NCI-H524 treated with DMSO at 0.1 percent for 48 hours (cell line): Measurements from ENCODE around the gene EXOC3.
"Not testable (repeated sequence)": the region's sequence is repeated elsewhere in the genome, so short reads cannot be mapped to it uniquely, and the experiment has no call there.

ENCODE experiments used
- DNase-seq: peaks from one replicate; lab custom pipeline; 2025; lab: John Stamatoyannopoulos, UW

Gene EXOC3

DNA sequence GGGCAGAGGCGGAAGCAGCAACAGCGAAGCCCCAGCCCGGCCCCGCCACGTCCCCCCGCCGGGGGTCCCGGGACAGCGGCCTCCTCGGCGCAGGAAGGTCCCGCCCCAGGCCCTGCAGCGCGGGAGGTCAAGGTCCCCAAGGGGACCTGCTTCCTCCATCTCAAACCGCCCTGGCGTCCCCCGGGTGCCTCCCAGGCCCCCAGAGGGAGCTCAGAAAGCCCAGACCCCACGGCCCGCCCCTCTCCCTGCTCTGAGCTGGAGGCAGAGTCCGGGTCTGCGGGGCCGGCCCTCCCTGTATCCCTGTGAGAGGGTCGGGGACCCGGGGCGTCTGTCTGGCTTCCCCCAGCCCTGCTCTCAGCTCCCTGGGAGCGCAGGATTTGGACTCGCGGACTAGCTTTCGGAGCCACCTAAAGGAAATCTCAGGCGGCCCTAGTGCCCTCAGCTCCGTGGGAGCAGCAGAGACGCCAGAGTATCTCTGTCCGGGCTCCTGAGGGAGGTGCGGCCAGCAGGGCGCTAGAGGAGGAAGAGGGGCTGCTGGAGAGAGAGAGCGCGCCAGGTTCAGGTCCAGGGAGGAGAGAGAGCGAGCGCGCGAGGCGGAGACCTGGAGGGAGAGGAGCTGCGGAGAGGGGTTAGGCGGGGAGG, 30.7 kb downstream of the EXOC3 start:
- no peak for DNase-seq

GRCh38 chr5:474232-474839, 31.4 kb downstream of the EXOC3 start:
- DNase-seq = not testable (repeated sequence)

DNA sequence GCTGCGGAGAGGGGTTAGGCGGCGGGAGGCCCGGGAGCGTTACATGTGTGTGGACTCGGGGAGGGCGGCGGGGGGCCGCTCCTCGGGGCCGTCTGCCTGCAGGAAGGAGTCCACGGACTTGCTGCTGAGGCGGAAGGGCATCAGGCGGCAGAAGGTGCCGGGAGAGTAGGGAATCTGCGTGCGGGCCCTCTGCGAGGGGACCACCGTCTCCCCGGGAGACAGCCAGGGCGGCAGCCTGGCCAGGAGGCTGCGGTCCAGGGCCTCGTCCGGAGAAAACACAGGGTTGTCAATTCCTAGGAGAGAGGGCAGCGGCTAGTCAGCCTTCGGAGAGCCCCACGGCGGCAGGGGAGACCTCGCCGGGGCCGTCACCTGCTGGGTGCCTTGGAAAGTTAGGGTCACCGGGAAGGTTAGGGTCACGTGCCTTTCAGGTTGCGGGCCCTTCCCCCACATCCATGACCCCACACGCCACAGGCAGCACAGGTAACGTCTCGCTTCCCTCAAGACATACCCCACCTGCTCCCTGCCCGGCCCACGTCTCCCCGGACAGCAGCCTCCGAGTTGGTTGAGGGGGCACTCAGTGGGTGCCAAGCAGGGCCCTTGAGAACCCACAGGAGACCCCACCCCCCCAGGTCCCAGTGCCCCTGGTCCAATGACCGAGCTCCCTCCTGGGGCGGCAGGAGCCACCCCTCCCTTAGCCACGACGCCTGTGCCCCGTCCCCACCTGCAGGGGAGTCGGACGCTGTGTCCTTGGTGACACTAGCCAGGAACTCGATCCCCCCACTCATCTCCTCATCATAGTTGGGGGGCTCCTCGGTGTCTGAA, 32.1 kb downstream of the EXOC3 start:
- no peak for DNase-seq

GRCh38 chr5:475704-476101, 32.7 kb downstream of the EXOC3 start:
- DNase-seq = no peak

- DNase-seq = no peak
Observed at GRCh38 chr5:476102-476813, 33.3 kb downstream of the EXOC3 start.

GRCh38 chr5:476814-477175, 33.8 kb downstream of the EXOC3 start:
- DNase-seq = no peak

DNA sequence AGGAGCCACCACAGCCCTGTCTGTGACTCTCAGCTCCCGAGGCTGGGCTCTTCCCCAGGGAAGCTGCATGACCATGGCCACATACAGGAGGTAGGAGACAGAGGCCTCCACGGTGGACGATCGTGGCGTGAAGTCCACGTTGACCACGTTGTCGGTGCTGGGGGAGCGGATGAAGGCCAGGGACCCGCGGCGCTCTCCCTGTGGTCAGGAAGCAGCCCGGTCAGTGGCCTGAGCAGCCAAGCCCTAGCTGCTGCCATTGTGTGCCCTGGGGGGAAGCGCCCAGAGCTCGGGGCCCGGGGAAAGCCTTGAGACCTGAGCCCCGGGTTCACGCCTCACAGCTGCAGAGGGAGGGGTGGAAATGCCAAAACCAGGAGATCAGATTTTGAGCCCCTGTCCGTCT, 34.3 kb downstream of the EXOC3 start:
- DNase-seq = no peak

- DNase-seq = no peak
Observed at GRCh38 chr5:477871-478270, 34.9 kb downstream of the EXOC3 start.

DNA sequence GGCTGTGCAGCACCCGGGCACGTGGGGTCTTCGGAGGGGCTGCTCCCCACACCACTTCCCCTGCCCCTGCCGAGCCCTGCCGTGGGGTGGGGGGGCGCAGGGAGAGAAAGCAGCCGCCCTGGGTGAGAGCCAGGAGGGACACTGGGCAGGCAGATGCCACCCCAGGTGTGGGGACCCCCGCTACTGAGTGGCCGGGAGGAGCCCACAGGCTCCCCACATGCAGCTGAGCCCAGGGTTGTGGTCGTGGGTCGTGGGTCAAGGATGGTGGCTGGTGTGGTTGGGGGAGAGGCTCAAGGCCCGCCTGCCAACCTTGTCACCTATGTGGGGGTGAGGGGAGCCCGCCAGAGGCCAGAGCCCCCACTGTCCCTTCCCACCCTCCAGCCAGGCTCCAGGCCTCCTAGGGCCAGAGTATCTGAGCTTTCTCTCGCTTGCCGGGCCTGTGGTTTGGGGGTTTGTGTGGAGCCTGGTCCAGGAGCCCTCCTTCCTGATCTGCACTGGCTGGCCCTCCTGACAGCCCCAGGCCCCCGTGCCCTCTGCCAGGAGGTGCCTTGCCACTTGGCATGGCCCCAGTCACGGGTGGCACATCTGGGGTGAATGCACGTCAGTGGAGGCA, 35.5 kb downstream of the EXOC3 start:
- no peak for DNase-seq

DNA sequence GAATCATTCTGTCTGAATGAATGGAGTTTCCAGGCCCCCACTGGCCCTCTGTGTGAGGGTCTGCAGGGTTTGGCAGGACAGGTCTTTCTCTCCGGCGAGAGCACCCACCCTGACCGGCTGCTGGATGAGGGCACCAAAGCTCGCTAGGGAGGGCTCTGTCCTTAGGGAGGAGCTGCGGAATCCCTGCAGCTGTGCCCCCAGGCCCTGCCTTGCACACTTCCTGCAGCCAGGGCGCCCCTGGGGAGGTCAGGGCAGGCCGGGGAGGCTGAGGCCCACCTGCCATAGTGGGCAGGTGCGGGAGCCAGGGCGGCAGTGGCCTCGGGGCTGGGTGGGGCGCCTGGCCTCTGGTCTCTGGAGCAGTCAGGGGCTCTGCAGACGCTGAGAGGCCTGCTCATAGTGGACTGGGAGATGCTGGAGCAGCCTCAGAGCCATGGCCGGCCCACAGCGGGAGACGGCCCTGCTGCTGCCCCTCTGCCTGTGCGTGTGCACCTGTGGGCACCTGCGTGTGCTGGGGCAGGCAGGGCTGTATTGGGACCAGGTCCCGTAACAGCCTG, 36.1 kb downstream of the EXOC3 start:
- no peak for DNase-seq

- DNase-seq = no peak
Observed at GRCh38 chr5:479566-480319, 36.8 kb downstream of the EXOC3 start.

DNA sequence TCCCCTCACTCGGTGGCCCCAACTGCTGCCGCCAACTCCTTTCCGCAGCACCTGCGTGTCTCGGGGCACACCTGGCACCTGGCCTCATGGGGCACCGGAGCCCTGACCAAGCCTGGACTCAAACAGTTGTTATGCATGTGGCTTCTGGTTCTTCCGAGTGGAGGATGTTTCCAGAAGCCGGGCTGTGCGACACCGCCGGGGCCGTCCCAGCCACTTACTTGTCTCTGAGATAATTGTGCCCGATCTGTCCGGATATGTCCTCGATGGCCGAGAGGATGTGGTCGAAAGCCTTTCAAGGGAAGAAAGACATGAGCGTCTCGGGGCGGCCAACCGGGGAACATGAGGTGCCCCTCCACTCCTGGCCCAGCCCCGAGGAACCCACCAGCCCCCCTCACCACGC, 38.4 kb downstream of the EXOC3 start:
- DNase-seq = no peak

- no peak for DNase-seq
Observed at GRCh38 chr5:482021-482420, 39.0 kb downstream of the EXOC3 start.

DNA sequence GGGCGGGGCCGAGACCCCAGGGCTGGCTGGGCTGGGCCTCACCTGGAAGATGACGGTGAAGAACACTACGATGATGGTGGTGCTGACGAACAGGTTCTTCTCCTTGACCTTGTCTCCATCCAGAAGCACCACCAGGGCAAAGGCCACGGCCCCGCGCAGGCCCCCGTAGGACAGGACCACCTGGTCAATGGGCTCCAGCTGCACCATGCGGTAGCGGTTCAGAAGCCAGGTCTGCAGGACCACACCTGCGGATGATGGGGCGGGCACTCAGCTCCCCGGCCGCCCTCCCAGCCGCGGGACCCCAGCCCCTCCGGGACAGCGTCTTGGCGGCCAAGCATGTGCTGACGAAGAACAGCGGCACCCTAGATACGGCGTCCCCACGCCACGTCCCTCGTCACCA, 39.5 kb downstream of the EXOC3 start:
- no peak for DNase-seq

DNA sequence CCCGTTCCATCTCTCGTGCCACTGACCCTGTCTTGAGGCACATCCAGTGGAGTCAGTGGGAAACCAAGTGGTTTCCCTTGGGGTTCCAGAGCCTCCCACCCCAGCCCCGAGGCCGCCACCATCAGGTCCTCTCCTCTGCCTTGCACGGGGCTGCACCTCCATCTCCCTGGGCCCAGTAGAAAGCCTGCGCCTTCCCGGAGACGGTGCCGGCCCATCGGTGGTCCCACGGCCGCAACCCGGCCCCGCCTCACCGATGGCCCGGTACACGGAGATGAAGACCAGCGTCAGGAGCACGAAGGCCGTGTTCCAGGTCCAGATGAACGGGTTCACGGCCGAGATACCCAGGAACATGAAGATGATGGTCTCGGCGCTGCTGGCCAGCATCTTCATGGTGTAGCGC, 40.0 kb downstream of the EXOC3 start:
- DNase-seq = no peak

- no peak for DNase-seq
Observed at GRCh38 chr5:483434-484140, 40.6 kb downstream of the EXOC3 start.

DNA sequence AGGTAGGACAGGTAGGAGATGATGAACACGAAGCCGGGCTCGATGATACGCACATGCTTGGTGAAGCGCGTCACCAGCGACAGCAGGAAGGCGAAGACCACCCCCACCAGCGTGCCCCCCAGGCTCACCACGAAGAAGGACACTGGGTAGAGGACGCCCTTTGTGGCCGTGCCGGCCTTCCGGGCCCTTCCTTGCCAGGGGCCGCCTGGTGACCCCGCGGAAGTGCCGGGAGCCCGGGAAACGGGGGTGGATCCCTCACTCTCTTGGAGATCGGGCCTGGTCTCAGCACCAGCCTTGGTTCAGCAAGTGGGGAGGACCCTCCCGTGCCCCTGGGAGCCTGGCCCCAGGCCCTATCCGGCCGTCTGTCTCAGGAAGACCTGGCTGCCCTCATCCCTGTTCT, 41.6 kb downstream of the EXOC3 start:
- no peak for DNase-seq

DNA sequence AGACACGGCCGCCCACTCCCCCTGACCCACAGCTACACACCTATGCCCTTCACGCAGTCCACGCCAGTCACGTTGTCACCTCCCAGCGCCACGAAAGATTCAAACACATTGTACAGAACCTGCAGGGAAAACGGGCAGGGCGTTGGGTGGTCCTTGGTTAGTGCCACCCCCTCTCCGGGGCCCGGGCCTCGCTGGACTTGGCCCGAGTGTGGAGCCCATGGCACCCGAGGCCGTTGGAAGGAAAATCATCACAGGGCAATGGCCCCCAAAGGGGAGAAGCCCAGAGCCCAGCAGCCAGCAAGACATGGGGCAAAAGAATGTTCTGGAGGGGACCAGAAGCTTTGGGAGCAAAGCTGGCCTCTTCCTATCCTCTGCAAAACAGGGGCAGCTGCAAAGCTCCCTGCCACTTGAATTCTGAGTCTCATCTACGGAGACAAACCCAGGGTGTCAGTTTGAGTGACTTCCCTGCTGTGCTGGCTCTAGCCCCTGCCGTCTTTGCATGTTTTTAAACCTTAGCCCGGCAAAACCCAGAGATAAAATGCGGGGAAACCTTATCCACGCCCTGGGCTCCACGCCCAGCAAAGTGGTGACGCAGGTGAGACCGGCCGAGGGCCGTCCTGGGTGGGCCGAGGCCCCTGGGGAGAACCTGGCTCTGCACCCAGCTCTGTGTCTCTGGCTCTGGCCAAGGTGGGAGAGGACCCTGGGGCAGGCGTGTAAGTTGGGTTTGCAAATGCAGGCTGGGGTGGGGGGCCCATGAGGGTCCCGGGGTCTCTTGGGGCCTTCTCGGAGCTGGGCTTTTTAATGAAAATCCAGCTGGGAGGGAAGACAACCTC, 42.4 kb downstream of the EXOC3 start:
- DNase-seq = no peak

- no peak for DNase-seq
Observed at GRCh38 chr5:485946-486491, 43.0 kb downstream of the EXOC3 start.
